GM21619 (cell line): ENCODE results near the gene ZBTB21.
"Not testable (repeated sequence)": the region's sequence is repeated elsewhere in the genome, so short reads cannot be mapped to it uniquely, and the experiment has no call there.

Source experiments
- ATAC-seq: cut with Tn5 transposase; IDR thresholded peaks from one replicate; pipeline ENCODE4 v1.9.1; 2021; ENCODE audit not compliant: unreplicated experiment

Gene ZBTB21

GRCh38 chr21:41995577-41995976 is 14.6 kb downstream of the ZBTB21 start:
- ATAC-seq = no peak

DNA sequence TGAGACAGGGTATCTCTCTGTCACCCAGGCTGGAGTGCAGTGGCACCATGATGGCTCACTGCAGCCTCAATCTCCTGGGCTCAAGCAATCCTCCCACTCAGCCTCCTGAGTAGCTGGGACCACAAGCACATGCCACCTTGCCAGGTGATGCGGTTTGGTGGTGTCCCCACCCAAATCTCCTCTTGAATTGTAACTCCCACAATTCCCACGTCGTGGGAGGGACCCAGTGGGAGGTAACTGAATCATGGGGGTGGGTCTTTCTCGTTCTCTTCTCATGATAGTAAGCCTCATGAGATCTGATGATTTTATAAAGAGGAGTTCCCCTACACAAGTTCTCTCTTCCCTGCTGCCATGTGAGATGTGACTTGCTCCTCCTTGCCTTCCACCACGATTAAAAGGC is 15.5 kb downstream of the ZBTB21 start:
- not testable (repeated sequence) for ATAC-seq

DNA sequence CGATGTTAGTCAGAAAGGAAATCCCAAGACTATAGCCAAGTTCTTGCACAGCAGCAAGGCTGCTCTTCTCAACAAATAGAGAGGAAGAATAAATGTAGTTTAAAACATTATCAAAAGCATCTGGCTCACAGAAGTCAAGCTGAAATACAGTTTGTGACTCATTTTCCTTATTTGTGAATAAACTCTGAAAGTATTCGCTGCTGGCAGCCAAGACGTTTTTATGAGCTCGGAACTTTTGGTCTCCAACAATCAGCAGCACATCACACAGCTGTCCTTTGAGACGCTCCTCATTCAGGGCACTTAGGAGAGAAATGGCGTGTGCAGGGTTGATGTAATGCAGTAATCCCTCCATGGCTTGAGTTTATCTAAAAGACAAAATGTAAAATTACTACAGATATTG is 16.4 kb downstream of the ZBTB21 start:
- no peak for ATAC-seq

DNA sequence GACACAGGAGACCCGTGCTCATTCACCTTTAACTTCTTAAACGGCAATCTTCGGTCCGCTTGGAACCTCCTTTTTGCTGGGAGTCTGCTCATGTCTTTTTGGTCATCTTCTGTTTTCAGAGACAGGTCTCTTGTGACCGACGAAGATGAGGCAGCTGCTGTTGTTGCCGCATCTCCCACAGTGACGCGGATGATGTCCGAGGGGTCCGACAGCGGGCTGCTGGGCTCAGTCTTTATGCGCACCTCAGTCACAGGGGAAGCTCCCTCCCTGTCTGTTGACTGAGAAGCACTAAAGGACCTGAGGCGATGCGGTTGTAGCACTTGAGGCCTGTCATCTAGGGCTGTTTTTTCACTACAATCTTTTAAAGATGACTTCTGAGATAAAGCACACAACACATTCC is 17.6 kb downstream of the ZBTB21 start:
- no peak for ATAC-seq

GRCh38 chr21:41991659-41992058 is 18.5 kb downstream of the ZBTB21 start:
- ATAC-seq = no peak

- no peak for ATAC-seq
Measured at GRCh38 chr21:41989698-41990097, 20.5 kb downstream of the ZBTB21 start.

DNA sequence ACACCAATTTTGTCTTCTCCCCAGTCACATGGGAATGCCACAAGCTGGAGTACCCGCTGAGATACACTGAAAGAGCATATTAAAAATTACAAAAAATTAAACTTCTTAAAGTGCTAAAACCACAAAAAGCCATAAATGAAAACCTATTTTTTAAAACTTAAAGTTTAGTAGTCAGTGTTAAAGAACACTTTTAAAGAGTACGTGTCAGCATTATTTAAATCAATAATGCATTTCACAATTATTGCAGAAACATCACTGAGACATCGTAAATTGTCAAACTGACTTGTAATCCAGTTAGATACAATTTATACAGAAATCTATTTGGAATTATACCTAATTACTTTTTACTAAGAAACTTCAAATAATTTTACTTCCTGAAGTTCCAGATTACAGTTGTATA is 22.9 kb downstream of the ZBTB21 start:
- no peak for ATAC-seq

- no peak for ATAC-seq
Measured at GRCh38 chr21:41985662-41986416, 24.3 kb downstream of the ZBTB21 start.

- no peak for ATAC-seq
Measured at GRCh38 chr21:41983229-41983628, 26.9 kb downstream of the ZBTB21 start.

GRCh38 chr21:41980561-41980960 is 29.6 kb downstream of the ZBTB21 start:
- no peak for ATAC-seq

DNA sequence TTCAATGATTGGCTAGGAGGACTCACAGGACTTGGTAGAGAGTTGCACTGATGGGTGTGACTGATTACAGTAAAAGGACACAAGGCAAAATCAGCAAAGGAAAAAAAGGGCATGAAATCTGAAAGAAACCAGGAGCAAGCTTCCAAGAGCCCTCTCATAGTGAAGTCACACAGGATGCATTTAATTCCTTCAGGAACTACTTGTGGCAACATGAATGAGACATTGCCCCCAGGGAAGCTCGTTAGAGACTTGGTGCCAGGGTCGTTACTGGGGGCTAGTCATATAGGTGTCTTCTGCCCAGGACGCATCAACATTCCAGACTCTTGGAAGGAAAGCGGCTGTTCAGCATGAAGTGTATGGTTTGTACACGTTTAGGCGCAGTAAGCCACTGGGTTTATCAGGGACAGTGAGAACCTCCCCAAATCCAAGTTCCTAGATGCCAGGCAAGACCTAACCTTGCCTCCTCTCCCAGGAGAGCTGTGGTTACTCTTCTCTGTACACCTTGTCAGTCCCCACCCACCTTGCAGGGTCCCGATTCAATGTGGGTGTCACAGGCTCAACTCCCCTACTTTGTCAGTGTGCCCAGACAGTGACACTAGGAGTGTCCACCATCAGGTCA is 30.3 kb downstream of the ZBTB21 start:
- ATAC-seq = no peak

- no peak for ATAC-seq
Measured at GRCh38 chr21:41979335-41979734, 30.8 kb downstream of the ZBTB21 start.

- no peak for ATAC-seq
Measured at GRCh38 chr21:41977034-41977950, 32.9 kb downstream of the ZBTB21 start.

GRCh38 chr21:41976611-41977010 is 33.5 kb downstream of the ZBTB21 start:
- ATAC-seq = no peak

GRCh38 chr21:41975391-41976272 is 34.5 kb downstream of the ZBTB21 start:
- ATAC-seq = no peak

DNA sequence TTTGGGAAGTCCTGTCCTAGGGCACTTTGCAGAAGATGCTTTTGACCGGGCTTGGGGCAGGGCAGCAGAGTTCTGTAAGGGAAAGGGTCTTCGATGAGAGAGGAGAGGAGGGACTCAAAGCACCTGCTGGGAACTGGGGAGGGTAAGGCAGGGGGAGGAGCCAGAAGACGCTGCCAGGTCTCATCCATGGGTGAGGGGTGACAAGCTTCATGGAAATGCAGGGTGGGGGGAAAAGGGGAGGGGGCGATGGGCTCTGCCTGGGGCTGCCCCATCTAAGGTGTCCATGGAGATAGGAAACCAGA is 35.5 kb downstream of the ZBTB21 start:
- ATAC-seq = no peak

GRCh38 chr21:41973861-41974751 is 36.1 kb downstream of the ZBTB21 start:
- ATAC-seq = no peak

DNA sequence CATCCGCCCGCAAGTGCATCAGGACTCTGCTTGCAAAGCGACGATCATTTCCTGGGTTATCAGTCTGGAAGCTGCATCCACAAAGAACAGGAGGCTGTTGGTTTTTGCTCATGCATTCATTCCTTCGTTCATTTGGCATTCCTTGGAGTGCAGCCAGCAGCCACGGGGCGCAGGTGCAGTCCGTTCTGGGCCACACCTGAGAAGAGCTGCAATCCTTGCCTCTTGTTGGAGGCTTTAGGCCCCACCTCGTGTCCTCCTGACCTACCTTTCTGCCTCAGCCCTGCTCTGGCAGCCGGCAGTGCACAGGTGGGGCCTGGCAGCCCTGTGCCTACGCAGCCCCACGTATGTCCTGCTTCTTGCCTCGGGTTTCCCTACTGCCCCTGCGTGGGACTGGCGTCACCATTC is 36.7 kb downstream of the ZBTB21 start:
- no peak for ATAC-seq

- no peak for ATAC-seq
Measured at GRCh38 chr21:41972511-41973205, 37.5 kb downstream of the ZBTB21 start.
